HAP-1 (cell line): ENCODE results near the gene PPME1.

ENCODE experiments used
- DNase-seq, 2 experiments: peaks; one replicate each; pipeline ENCODE4 v3.0.0-alpha.2; 2016 to 2020; ENCODE audit warnings: low spot score in 2 of 2
- H3K27me3 ChIP-seq: fragments of 250-450 bp; sonication (Bioruptor Pico); 2 replicates; pipeline ENCODE4 v1.5.1; 2020; ENCODE audit warnings: low read depth, mild to moderate bottlenecking, moderate library complexity
- H3K36me3 ChIP-seq: fragments of 250-450 bp; sonication (Bioruptor Pico); replicated peaks from 2 replicates; pipeline ENCODE4 v1.5.1; 2020; ENCODE audit warnings: mild to moderate bottlenecking
- H3K4me1 ChIP-seq: fragments of 250-450 bp; sonication (Bioruptor Pico); 2 replicates; pipeline ENCODE4 v1.5.1; 2020; ENCODE audit warnings: mild to moderate bottlenecking
- H3K4me3 ChIP-seq: fragments of 250-450 bp; sonication (Bioruptor Pico); 2 replicates; pipeline ENCODE4 v1.5.1; 2020; ENCODE audit warnings: mild to moderate bottlenecking, moderate library complexity
- H3K9me3 ChIP-seq: fragments of 250-450 bp; sonication (Bioruptor Pico); 2 replicates; pipeline ENCODE4 v1.5.1; 2020; ENCODE audit warnings: mild to moderate bottlenecking, moderate library complexity
- in situ Hi-C: fragments of 300-500 bp; cut with MboI; formaldehyde crosslinking; loops from 3 replicates; pipeline ENCODE4 v1.14.3; 2020; ENCODE audit warnings: low sequenced_read_pairs, inconsistent platforms, mixed read lengths

The PPME1 gene

DNA sequence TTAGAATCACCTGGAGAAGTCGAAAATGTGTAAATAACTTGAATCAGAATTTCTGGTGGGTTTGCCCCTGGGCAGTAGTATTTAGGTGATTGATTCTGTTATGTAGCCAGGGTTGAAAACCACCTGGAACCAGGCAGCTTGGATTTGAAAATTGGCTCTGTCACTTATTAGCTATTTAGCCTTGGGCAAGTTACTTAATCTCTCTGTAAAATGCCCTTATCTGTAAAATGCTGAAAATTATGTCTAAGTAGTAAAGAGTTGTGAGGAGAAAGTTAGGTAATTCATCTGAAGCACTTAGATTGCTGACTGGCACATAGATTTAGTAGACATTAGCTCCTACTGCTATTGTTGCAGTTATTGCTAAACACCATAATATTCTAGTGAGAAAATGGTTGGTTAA, 49.3 kb downstream of the PPME1 start:
- Histone ChIP-seq H3K4me1 (no peaks in the 10 kb centered on the region), H3K27me3 (no peaks in the 10 kb centered on the region), H3K9me3 (no peaks in the 10 kb centered on the region), H3K36me3 (no peaks in the 10 kb centered on the region), H3K4me3 (no peak overlapping the region)
- in situ Hi-C loops: no loop called here
- DNase-seq: no peak

DNA sequence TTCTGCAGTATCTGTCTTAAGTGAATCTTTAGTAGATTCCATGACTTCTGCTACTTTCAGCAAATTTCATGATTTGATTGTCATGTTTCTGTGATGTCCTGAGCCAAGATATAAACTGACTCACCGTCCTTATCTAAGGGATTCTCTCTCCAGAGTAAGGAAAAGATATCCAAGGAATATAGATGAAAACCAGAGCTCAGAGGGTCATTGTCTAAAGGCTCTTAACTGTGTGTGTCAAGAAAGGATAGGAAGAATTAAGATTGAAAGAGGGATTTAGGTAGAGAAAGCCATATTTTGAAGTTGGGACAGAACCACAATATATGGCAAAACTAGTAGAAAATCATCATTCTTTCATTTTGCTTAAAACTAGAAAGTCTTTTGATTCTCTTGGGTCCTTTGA, 50.7 kb downstream of the PPME1 start:
- Histone ChIP-seq H3K36me3 (no peaks in the 10 kb centered on the region), H3K4me1 (no peaks in the 10 kb centered on the region), H3K27me3 (no peaks in the 10 kb centered on the region), H3K9me3 (no peaks in the 10 kb centered on the region), H3K4me3 (no peak overlapping the region)
- in situ Hi-C loops: no loop called here
- DNase-seq: no peak

DNA sequence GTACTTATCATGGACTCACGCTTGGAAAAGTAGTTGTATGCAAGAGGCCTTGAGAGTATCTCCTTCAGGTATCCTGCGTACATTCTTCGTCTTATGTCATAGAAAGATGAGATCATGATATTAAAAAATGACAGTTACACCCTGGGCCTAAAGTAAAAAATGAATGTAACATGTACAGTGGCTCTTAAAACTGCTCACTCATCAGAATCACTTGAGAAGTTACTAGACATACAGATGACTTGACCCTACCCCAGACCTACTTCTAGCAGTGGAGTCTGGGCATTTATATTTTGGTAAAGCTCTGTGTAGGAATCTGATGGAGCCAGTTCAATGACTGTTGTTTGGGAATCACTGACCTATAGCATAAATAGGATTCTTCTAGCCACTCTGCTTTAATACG, 54.5 kb downstream of the PPME1 start:
- Histone ChIP-seq H3K27me3 (no peaks in the 10 kb centered on the region), H3K36me3 (no peaks in the 10 kb centered on the region), H3K9me3 (no peaks in the 10 kb centered on the region), H3K4me3 (no peak overlapping the region), H3K4me1 (no peaks in the 10 kb centered on the region)
- in situ Hi-C loops: no loop called here
- DNase-seq: no peak

DNA sequence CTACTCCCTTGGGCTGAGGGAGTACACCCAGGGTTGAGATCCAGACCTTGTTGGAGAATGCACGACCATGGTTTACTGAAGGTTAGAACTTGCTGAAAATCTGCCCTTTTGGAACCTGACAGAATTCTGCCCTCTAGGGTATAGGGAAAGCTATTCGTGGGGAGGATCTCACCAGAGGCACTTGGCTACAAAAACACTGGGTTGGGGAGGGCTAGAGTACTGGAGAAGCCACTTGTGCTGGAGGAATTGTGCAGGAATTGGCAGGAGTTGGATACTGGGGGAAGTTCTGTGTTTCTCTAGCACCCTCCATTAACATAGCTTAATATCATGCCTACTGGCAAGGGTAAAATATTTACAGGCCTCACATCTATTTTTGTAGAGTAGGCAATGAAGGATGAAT, 55.8 kb downstream of the PPME1 start:
- no peak overlapping the region for H3K4me3 ChIP-seq
- H3K4me1 ChIP-seq: no peaks in the 10 kb centered on the region
- no peak for DNase-seq
- no peaks in the 10 kb centered on the region for H3K9me3 ChIP-seq
- peaks cover 12% of the 10 kb centered on the region for H3K36me3 ChIP-seq
- in situ Hi-C loops: no loop called here
- no peaks in the 10 kb centered on the region for H3K27me3 ChIP-seq

DNA sequence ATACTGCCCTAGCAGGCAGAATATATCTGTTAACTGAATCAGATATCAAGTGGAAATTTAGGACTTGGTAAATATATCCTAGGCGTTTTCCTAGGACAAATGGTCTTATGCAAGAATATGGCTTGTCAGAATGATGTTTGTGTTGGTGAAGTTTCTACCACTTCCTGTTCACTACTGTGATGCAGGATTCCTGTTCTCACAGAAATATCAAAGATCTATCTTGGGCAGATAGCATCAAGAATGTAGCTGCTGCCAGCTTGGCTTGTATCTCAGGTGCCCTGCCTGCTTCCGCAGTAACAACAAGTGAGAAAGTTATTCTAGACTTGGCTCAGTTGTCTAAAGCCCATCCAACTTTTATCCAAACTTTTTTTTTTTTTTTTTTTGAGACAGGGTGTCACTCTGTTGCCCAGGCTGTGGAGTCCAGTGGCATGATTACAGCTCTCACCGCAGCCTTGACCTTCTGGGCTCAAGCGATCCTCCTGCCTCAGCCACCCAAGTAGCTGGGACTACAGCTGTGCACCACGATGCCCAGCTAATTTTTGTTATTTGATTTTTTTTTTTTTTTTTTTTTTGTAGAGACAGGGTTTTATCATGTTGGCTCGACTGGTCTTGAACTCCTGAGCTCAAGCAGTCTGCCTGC, 61.3 kb downstream of the PPME1 start:
- H3K4me1 ChIP-seq: no peaks in the 10 kb centered on the region
- no peaks in the 10 kb centered on the region for H3K9me3 ChIP-seq
- H3K36me3 ChIP-seq: peaks cover 22% of the 10 kb centered on the region
- in situ Hi-C loops: no loop called here
- H3K27me3 ChIP-seq: no peaks in the 10 kb centered on the region
- DNase-seq: no peak
- H3K4me3 ChIP-seq: no peak overlapping the region

DNA sequence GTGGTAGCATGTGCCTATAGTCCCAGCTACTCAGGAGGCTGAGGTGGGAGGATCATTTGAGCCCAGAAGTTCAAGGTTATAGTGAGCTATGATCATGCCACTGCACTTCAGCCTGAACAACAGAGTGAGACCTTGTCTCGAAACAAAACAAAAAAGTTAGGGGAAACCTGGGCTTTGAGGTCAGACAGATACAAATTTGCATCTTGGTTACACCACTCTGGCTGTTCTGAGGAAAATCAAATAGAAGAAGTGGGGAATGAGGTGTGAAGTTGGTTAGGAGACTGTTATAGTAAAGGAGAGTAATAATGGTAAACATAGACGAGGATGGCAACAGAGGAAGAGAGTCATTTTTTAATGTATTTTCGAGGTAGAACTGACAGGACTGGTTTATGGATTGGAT, 62.6 kb downstream of the PPME1 start:
- peaks cover 25% of the 10 kb centered on the region for H3K36me3 ChIP-seq
- no peaks in the 10 kb centered on the region for H3K9me3 ChIP-seq
- DNase-seq: no peak
- in situ Hi-C loops: no loop called here
- H3K27me3 ChIP-seq: no peaks in the 10 kb centered on the region
- H3K4me1 ChIP-seq: no peaks in the 10 kb centered on the region
- no peak overlapping the region for H3K4me3 ChIP-seq

DNA sequence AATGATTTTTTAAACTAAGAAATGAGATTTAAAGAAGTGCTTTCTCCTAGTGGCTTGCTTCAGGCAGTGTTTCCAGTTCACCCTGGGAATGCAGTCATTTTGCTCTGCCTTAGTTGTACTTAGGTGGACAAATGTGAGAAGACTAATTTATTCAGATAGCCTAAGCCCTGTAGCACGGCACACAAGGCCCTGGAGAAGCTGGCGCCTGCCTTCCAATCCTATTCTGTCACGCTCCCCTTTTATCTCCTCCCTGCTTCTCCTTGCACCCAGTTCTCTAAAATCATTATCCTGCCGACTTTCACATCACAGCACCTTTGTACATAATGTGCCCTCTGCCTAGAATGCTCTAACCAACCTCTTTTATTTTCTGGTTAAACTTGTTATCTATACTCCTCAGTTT, 64.0 kb downstream of the PPME1 start:
- no peak for DNase-seq
- Histone ChIP-seq H3K4me3 (no peak overlapping the region), H3K36me3 (peaks cover 32% of the 10 kb centered on the region), H3K4me1 (no peaks in the 10 kb centered on the region), H3K9me3 (no peaks in the 10 kb centered on the region), H3K27me3 (no peaks in the 10 kb centered on the region)
- in situ Hi-C loops: no loop called here

DNA sequence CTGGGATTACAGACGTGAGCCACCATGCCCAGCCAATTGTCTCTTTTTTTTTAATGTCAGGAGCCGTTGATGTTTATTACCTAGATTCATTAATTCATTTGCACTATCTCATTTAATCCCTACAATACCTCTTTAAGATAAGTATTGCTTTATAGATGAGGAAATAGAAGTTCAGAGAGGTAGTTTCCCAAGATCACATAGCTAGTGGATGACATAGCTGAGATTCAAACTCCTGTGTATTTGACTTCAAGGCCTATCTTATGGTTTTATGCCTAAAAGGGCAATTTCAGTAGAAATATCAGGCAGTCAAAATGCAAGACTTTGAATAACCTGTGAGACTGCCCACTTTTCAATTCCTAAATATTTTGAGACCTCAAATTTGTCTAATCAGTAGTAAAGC, 66.5 kb downstream of the PPME1 start:
- in situ Hi-C loops: no loop called here
- H3K4me1 ChIP-seq: no peaks in the 10 kb centered on the region
- no peak for DNase-seq
- no peaks in the 10 kb centered on the region for H3K27me3 ChIP-seq
- peaks cover 17% of the 10 kb centered on the region for H3K36me3 ChIP-seq
- H3K9me3 ChIP-seq: no peaks in the 10 kb centered on the region
- no peak overlapping the region for H3K4me3 ChIP-seq

DNA sequence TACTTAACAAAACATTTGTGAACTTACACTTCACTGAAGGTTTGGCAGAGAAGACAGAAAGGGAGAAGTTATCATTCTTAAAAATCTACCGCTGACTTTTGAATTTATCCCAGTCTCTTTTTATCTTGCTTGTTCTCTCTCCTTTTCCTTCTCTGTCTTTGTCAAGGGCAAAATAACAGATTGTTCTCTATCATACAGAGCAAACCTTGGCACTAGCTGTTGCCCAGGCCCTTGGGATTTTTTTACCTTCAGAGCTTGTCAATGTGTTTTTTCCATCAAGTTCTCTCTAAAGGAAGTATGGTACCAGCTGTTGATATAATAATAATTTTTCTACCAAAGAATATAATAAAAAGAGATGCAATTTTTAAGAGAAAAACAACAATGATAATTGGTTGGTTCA, 67.2 kb downstream of the PPME1 start:
- Histone ChIP-seq H3K27me3 (no peaks in the 10 kb centered on the region), H3K36me3 (peaks cover 17% of the 10 kb centered on the region), H3K4me3 (no peak overlapping the region), H3K4me1 (no peaks in the 10 kb centered on the region), H3K9me3 (no peaks in the 10 kb centered on the region)
- DNase-seq: no peak
- in situ Hi-C loops: no loop called here

DNA sequence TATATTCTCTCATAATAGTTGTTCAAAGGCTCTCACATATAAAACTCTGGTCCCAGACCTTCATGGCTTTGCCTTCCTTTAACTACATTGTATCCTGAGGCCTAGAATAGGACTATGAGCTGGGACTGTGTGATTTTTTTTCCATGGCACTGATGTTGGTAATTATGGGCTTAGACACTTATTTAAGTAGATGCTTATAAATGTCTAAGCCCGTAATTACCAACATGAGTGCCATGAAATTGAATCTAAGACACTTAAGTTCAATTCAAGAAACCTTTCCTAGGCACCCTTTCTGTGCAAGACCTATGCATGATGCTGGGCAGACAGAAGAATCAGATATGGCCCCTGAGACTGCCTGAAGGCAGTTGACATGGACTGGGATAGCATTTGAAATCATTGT, 77.4 kb downstream of the PPME1 start:
- Histone ChIP-seq H3K4me1 (no peaks in the 10 kb centered on the region), H3K4me3 (no peak overlapping the region), H3K27me3 (no peaks in the 10 kb centered on the region), H3K36me3 (peaks cover 20% of the 10 kb centered on the region), H3K9me3 (no peaks in the 10 kb centered on the region)
- in situ Hi-C loops: loop anchor here (10.0 kb wide), 1 partner anchor 284 kb away; no protein-coding TSS in a partner anchor
- no peak for DNase-seq

DNA sequence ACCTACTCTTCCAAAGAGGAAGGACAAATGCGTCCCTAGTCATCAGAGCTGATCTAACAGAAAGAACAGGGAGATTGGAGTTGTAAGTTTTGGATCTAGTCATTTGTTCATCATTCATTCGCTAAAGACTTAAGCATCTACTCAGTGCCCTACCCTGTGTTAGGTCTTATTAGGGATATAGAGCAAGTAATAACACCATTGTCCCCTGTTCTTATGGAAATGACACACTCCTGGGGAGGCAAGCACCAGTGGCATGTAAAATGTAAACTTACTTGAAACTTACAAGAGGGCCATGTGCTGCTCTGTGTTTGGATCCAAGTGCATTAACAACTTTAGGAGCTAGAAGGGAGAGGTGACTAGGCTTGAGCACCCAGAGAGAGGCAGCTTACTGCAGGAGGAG, 78.4 kb downstream of the PPME1 start:
- no peaks in the 10 kb centered on the region for H3K9me3 ChIP-seq
- H3K4me1 ChIP-seq: no peaks in the 10 kb centered on the region
- in situ Hi-C loops: loop anchor here (10.0 kb wide), 1 partner anchor 285 kb away; no protein-coding TSS in a partner anchor
- H3K4me3 ChIP-seq: no peak overlapping the region
- H3K27me3 ChIP-seq: no peaks in the 10 kb centered on the region
- no peak for DNase-seq
- peaks cover 20% of the 10 kb centered on the region for H3K36me3 ChIP-seq

DNA sequence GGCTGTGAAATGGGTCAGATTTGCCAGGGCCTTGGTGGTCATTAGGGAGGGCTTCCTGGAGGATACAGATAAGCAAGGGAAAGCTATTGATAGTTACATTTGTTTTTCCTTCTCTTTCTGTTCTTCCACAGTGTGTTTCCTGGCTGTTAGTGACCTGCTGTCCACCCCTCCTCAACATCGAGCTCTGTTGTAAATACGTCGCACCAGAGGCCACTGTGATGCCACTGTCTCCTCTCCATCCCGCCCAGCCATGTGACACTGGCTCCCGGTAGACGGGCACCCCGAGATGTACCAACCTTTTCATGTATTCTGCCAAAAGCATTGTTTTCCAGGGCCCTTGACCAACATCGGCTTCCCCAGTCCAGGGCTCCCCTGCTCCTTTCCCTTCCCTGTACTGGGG, 82.3 kb downstream of the PPME1 start:
- H3K4me3 ChIP-seq: no peak overlapping the region
- peaks cover 10% of the 10 kb centered on the region for H3K36me3 ChIP-seq
- H3K4me1 ChIP-seq: no peaks in the 10 kb centered on the region
- DNase-seq: no peak
- H3K9me3 ChIP-seq: no peaks in the 10 kb centered on the region
- H3K27me3 ChIP-seq: no peaks in the 10 kb centered on the region
- in situ Hi-C loops: loop anchor here (10.0 kb wide), 1 partner anchor 331 kb away; no protein-coding TSS in a partner anchor

DNA sequence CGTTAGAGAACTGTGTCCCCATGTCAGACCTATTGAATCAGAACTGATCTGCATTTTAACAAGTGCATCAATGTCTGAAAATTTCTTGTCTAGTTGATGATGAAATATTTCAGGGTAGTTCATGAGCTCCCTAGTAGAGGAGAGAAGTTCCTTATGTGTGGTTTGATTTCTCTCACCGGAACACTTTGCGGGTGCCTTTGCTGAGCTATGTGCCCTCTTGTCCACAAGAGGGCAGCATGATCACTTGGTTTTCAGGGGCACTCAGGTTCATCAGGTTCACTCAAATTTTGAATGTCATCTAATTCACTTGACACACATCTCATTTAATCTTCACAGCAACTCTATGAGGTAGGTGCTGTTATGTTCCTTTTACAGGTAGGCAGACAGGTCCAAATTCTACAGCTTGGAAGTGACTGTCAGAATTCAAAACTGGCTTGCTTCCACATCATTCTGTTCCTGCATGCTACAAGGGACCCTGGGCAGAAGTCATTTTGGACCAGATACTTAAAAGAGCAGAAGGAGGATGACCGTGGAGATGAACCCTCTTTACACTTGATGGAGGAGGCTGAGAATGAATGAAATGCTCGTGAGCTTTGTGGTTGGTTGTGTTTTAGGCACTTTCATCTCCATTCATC, 84.8 kb downstream of the PPME1 start:
- Histone ChIP-seq H3K27me3 (no peaks in the 10 kb centered on the region), H3K4me1 (no peaks in the 10 kb centered on the region), H3K36me3 (peaks cover 5% of the 10 kb centered on the region), H3K4me3 (no peak overlapping the region), H3K9me3 (no peaks in the 10 kb centered on the region)
- DNase-seq: peak; percentile 40 to 64
- in situ Hi-C loops: loop anchor here (5.0 to 10.0 kb wide), 2 partner anchors 206 to 329 kb away; no protein-coding TSS in a partner anchor

DNA sequence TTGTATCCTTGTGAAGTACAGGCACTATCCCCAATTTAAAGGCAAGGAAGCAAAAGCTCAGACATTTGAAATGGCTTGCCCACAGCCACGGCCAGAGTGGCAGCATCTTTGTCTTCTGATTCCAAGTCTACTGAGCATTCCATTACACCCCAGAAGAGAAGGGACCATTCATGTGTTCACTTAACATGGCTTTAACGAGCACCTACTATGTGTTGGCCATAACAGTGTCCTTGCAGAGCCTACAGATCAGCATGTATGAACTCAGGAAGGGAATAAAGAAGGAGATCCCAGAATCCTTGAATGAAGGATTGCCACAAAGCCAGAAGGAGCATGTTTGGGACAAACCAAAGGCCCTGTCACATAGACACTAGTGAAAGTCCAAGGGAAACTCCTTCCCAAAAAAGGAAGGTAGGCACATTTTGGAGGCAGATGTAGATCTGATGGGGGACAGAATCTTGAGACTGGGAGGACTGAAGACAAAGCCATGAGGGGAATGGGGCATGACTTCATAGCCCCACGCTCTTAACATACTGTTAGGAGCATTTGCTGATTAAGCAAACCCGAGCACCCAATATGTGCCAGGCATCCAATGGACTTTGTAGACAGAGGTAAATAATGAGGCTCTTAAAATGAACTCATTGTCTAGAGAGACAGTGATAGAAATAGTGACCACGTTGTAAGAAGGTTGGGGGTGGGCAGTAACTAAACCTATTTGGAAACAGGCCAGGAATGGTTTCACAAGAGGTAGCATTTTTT, 85.5 kb downstream of the PPME1 start:
- Histone ChIP-seq H3K4me3 (no peak overlapping the region), H3K9me3 (no peaks in the 10 kb centered on the region), H3K4me1 (no peaks in the 10 kb centered on the region), H3K36me3 (no peaks in the 10 kb centered on the region), H3K27me3 (no peaks in the 10 kb centered on the region)
- in situ Hi-C loops: loop anchor here (5.0 to 10.0 kb wide), 2 partner anchors 206 to 328 kb away; no protein-coding TSS in a partner anchor
- no peak for DNase-seq
